ENCODE measurements around the gene ODAD4.

ODAD4 gene, protein sequence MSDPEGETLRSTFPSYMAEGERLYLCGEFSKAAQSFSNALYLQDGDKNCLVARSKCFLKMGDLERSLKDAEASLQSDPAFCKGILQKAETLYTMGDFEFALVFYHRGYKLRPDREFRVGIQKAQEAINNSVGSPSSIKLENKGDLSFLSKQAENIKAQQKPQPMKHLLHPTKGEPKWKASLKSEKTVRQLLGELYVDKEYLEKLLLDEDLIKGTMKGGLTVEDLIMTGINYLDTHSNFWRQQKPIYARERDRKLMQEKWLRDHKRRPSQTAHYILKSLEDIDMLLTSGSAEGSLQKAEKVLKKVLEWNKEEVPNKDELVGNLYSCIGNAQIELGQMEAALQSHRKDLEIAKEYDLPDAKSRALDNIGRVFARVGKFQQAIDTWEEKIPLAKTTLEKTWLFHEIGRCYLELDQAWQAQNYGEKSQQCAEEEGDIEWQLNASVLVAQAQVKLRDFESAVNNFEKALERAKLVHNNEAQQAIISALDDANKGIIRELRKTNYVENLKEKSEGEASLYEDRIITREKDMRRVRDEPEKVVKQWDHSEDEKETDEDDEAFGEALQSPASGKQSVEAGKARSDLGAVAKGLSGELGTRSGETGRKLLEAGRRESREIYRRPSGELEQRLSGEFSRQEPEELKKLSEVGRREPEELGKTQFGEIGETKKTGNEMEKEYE

DNA sequence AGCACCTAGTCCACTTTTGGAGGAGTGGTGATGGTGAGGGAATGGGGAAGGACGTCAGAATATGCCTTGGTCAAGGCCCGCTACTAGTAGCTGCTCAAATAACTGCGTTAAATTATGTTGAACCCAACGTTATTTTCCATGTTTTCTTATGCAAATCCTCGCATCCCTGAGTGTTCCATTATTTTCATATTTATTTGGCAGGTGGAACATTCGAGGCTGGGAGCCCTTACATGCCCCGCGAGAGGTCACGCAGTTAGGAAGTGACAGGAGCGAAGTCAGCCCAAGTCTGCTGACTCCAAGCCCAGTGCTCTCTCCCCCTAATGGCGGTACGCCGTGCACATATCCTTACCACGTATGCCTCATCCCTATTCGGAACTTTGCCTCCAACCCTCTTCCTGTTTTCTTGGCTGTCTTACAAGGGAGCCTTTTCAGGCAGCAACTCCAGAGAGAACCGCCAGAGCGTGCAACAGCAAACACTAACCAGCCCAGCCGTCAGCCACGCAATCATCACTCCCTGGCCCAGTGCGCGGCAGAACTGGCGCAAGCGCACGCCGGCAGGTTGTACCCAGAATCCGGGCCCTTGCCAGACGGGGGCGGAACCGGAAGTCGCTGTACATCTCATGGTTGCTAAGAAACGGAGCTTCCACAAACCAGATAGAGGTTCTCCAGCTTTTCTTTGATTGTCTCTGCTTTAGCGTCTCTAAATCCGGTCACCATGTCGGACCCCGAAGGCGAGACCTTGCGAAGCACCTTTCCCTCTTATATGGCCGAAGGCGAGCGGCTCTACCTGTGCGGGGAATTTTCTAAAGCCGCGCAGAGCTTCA is at the start of gene ODAD4:
ODAD4 (plus strand) TSS at position 609 of the 824 bp plus-strand sequence; CDS start at position 716, 107 bp downstream.
- peak; percentile 99 for ATAC-seq

DNA sequence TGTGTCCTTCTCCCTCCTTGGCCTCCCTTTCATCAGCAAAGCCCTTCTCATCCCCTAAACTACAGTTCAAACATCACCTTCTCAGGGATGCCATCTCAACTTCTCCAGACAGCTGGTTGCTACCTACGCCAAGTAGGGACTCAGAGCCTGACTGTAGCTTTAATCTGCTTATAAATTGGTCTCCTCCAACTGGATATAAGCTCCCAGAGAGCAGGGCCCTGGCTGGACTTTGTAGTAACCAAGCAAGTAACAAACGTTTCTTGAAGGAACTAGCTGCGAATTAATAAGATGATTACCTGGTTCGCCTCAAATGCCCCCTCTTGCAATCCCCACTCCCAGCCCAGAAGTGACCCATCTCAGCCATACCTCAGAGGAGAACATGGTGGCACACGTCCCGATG is 47.7 kb upstream of the ODAD4 start:
- ATAC-seq = no peak

DNA sequence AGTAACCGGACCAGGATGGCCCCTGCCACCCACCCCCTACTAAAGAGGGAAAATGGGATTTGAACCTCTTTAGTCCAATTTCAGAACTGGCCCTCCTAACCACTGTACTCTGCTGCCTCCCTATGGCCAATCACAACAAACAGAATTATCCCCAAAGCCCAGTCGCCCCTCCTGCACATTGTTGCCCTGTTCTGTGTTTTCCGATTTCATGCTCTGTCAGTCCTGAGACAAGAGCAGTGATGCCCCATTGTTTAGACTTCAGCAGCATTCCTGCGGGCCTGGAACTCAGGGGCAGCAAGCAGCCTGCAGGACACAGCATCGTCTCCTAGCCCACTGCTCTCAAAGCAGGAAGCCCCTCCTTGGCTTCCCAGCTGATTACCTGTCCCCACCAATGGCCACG is 44.7 kb upstream of the ODAD4 start:
- no peak for ATAC-seq

DNA sequence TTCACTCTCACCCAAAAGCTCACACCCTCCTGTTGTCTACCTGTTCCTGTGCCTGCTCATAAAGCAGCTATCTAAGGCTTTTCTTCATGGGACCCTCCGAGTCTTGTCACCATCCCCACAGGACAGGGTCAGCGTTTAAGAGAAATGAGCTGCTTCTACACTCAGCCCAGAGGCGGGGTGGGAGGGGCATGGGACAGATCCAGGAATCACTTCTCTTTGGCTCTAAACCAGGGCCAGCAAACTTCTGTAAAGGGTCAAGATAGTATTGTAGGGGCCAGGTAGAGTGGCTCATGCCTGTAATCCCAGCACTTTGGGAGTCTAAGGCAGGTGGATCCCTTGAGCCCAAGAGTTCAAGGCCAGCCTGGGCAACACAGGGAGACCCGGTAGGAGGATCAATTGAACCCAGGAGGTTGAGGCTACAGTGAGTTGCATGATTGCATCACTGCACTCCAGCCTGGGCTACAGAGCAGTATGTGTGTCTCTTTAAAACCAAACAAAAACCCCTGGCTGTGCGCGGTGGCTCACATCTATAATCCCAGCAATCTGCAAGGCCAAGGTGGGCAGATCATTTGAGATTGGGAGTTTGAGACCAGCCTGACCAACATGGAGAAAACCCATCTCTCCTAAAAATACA is 42.0 kb upstream of the ODAD4 start:
- no peak for ATAC-seq

DNA sequence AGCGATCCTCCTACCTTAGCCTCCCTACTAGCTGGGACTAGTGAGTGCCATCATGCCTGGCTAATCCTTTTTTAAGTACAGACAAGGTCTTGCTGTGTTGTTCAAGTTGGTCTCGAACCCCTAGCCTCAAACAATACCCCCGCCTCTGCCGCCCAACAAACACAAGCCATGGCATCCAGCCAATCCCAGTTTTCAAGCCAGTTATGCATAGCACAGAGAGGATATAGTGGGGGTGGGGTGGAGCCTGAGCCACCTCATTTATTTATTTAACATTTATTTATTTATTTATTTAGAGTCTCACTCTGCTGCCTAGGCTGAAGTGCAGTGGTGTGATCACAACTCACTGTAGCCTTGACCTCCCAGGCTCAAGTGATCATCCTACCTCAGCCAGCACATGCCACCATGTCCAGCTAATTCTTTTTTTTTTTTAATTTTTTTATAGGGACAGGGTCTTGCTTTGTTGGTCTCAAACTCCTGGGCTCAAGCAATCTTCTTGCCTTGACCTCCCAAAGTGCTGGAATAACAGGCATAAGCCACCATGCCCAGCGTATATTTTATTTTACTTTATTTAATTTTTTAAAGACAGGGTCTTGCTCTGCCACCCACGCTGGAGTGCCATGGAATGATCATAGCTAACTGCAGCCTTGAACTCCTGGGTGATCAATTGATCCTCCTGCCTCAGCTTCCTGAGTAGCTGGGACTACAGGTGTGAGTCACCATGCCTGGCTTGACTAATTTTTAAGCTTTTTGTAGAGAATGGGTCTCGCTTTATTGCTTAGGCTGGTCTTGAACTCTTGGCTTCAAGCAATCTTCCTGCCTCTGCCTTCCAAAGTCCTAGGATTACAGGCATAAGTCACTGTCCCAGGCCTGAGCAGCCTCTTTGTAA is 39.0 kb upstream of the ODAD4 start:
- ATAC-seq = no peak

DNA sequence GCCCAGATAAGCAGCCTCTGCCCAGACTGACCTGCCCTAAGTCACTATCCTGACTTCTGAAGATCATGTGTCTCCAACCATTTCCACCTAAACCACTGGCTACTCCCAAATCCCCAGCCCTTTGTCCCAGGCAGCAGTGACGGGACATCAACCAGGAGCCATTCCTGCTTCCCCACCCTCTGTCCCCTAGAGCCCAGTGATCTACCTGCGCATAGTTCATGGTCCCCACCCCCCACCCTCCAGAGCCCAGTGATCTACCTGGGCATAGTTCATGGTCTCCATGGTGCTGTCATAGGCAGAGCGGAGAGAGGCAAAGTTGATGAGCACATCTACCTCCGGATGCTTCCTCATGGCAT is 38.4 kb upstream of the ODAD4 start:
- no peak for ATAC-seq

DNA sequence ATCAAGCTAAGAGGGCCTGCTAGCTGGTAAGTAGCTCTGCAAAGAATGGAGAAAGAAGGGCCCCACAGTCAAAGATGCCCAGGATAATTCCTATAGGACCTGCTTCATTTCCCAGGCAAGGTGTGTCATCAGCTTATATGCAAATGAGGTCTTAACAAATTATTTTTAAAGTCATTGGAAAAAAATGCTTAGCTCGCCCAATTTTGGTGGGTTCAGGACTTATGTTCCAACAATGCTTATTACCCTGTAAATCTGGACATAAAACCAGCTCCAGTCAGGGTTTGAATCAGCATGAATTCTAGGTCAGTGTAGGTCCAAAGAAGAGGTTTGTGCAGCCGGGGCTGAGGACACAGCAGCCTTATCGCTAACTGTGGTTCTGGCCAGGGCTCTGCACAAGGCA is 37.0 kb upstream of the ODAD4 start:
- ATAC-seq = no peak

DNA sequence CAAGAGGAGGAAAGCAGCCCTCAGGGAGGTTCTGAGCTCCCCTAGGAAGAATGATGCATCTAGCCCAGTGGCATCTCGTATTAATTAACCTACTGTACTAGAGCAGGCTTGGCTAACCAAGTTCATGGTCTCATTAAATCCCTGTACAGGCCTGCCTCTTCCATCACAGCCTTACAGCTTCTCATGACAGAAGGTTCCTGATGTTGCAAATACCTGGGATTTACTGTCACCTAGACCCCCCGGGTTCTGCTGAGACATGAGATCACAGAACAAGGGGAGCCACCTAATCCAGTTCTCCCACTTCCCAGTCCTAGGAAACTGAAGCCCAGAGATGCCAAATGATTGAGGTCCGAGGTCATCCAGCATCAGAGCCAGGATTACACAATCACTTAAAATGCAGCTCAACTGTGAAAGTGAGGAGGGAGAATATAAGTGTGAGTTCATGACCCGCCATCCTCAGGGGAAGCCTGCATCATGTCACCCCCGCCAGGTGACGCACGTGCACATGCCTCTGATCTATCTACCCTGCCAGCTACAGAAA is 35.6 kb upstream of the ODAD4 start:
- no peak for ATAC-seq

DNA sequence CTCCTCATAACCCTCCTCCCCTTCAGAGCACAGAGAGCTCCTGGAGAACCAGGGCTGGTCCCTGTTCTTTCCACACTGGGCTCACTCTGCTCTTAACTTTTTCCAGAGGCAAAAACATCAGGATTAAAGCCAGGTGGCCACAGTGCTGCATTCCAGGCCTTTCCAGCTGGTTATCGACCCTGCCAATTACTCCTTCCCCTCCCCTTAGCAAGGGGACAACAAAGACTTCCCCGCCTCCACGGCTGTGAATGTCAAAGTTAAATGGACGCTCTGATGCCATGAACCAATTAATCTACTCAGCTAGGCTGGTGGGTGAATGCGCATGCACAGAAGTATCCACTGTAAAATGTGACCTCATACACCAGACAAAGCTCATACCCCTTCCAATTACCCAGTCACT is 34.8 kb upstream of the ODAD4 start:
- ATAC-seq = no peak

DNA sequence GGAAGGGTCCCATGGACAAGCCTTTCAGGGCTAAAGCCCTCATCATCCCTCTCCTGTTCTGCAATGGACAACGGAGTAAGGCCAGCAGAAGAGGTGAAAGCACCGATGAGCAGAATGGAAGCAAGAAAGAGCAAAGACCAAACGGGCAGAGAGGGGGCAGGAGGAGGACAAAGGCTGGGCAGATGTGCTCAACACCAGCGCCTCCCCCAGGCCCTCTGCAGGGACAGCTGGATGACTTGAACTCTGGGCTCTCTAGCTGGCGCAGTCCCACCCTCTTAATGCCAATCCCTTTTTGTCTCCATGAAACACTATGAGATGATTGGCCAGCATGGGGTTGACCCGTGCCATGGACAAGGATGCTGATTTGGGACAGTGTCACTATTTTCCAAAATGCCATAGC is 33.7 kb upstream of the ODAD4 start:
- ATAC-seq = no peak

DNA sequence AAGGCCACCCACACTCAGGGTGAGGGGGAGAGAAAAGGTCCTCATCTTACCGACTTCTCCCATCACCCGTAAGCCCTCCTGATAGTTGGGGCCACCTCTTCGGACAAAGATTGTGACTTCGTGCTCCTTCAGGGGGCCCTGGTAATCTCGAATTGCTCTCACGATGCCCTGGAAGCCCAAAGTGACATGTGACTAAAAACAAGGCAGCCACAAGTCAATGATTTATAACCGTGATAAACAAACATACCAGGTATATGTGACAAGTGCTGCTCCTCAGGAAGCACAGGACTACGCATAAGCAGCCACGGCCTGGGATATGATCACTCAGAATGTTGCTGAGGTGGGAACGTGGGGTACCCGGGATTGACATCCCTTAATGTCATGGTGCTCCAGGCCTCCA is 28.8 kb upstream of the ODAD4 start:
- ATAC-seq = no peak

DNA sequence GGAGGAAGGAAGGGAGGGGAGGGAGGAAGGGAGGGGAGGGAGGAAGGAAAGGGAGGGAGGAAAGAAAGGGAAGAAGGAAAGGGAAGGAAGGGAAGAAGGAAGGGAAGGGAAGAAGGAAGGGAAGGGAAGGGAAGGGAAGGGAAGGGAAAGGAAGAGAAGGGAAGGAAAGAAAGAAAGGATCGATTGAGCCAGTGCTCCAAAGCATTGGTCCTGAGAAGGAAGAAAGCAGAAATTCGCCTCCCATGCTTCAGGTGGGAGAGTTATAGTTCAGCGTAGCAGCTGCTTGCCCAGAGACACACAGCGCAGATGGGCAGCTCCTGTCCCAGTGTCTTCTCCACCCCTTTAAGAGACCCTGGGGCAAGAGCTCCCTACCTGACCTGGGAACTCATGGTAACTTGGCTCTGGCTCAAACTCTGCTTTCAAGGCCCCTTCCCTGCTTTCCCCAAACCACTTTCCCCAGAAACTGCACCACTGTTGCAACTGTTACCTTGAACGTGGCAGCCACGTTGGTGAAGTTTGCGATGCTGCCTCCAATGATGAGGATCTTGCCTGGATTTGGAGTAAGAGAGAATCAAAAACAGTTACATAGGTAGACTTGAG is 26.1 kb upstream of the ODAD4 start:
- ATAC-seq = no peak

DNA sequence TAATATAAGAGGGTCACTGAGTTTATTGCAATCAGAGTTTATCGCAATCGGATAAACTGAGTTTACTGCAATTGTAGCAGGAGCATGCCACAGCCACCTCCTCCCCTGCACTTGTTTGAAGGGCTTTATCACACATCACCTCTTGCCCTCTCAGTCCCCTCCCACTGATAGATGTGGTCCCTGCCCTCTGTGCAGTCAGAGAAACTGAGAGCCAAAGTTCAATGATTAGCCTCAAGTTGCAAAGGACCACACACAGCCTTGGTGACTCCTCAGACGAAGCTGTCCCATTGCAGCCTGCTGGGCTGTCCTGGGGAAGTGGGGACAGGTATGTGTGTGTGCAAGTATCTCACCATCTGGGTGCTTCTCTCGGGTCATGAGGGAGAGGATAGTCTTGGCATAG is 25.2 kb upstream of the ODAD4 start:
- ATAC-seq = no peak

DNA sequence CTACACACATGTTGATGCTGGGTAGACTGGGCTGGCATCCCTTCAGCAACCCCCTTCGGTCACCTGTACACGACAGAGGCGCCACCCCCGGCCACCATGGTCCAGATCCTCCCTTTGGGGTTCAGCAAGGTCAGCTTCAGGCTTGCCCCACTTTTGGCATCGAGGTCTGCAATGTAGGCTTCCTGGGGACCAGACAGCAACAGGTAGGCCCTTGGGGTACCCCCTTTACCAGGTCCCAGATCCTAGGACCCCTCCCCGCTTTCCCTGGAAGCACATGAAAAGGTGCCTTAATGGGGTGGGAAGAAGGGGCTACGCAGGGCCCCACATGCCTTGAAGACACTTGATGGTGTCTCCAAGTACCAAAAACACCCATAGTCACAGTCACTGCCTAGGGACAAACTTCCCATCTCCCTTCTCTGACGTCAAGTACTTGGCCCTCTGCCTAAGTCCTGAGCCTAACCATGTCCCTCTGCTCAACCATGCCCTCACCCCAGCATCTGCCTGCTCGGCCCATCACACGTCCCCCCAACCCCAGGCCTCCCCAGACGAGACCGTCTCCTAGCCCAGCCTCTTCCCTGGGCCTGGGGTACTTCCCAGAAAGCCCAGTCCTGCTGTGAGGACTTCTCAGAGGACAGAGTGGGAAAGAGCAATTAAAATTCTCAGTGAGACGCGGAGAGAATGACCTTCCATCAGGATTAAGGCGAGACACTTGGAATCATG is 23.8 kb upstream of the ODAD4 start:
- ATAC-seq = no peak

DNA sequence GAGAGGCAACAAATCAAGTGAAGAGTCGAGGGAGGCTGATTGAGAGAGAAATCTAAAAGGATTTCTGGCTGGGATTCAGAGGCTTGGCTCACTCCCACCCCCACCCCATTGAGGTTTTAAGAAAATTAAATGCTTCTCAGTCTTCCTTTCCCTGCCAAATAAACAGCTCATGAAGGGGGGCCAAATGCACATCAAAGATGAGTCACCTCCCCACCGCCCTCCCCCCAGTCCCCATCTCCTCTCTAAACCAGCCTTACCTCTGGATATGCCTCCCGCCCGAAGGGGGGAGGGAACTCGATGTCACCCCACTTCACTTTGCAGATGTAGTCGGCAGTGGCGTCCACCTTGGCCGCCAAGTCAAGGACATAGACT is 23.2 kb upstream of the ODAD4 start:
- no peak for ATAC-seq

DNA sequence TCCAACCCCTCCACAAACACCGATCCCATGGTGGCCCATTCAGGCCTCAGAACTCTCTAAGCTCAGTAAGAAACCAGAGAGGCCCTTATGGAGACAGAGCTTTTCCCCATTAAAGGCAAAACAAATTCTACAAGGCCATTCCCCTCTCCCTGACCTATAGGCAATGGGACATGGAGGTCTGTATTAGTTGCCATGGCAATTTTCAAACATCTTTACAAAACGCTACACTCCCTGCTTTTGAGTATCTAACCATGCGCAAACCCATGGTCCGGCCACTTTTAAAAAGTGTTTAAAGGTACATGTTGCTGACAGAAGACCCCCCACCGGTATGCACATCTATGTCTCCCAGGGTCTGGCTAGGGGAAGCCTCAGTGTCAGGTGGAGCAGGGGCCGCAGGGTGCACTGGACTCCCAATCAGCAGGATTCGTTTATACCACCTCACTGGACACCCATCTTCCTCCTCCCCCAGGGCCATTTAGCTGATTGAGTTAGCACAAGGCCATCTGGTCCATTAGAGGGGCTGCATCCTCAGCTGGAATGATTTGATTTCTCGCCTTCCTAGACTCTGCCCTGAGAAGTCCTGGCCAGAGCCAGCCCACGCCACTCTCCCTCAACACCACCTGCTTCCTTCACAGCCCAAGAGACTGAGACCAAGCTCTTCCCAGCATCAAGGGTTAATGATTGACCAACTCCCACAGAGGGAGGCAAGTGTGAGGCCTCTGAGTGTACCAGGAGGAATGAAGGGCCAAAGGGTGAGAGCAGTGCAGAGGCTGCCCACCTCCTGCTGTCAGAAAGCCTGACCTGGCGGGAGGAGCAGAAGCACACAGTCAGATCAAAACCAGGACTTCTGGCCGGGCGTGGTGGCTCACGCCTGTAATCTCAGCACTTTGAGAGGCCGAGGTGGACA is 22.5 kb upstream of the ODAD4 start:
- no peak for ATAC-seq

DNA sequence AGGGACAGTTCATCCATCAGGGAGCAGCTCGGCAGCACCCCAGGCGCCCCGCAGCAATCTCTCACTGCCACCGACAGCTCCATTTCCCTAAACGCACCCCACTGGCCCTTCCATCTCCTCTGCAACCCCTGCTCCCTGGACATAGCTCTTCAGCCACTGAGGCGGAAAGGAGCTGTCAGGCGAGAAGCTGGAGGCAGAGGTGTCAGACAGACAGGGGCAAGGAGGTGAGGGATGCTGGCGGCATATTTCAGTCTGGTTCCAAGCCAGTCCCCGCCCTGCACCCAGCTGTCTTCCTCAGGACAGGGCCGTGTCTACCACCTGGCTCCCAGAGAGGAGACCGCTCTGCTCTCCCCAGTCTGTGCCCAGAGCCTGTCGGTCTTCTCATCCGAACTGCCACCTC is 21.3 kb upstream of the ODAD4 start:
- ATAC-seq = no peak

DNA sequence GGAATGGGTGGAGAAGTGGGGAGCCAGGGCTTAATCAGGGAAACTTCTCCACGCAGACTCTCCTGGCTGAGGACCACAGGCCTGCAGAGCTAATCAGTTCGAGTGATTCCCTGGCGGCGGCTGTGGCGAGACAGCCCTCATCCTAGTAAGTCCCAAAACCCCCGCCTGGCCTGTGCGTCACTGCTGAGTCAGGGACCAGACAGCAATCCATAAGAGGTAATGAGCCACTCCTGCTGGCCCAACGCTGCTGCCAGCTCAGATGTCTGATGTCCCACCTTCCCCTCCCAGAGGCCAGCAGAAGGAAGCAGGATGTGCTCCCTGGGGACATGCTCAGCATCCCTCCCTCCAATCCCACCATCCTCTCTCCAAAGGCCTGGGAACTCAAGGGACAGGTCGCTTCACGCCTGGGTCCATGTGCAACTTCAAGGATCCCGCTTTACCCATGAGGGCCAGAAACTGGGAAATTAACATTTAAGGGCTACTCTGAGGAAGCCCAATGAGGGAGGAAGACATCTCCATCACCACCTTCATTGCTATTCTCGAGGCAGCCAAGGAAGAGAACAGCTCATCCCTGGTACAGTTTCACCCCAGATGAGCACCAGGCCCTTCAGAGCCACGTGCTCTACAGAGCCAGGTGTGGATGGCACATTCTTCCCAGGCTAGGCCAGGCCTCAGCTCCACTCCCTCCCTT is 19.6 kb upstream of the ODAD4 start:
- no peak for ATAC-seq

DNA sequence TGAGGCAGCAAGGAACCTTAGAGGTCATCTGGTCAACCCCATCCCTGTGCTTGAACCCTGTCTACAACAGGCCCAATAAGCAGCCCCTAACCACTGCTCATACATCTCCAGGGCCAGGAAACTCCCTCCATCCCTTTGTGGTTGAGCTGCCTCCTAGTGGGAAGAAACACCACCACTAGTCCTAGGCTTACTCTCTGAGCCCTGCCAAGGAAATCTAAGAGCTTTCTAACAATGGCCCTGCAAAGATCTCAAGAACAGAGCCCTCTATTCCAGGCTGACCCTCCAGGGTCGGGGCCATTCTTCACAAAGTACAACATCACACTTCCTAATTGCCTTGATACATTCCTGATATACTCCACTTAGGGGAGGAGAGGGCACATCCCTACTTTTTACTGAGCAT is 17.5 kb upstream of the ODAD4 start:
- ATAC-seq = no peak
